ENCODE data around the gene GLIPR2.

Gene GLIPR2

GRCh38 chr9:36191290-36191645 is 54.7 kb downstream of the GLIPR2 start:
- FAIRE-seq, result no peak

GRCh38 chr9:36191686-36192085 is 55.2 kb downstream of the GLIPR2 start:
- no peak for FAIRE-seq

More at GRCh38 chr9:36191290-36191645, 54.7 kb downstream of the GLIPR2 start:
- DNase-seq (ENCODE audit: insufficient read length, low spot score), result peak; percentile 28

GRCh38 chr9:36192196-36192595 is 55.7 kb downstream of the GLIPR2 start:
- FAIRE-seq (no peak), DNase-seq (ENCODE audit: insufficient read length, low spot score) (no peak)

More at GRCh38 chr9:36191686-36192085, 55.2 kb downstream of the GLIPR2 start:
- DNase-seq (ENCODE audit: insufficient read length, low spot score), result no peak

GRCh38 chr9:36193023-36193422 is 56.5 kb downstream of the GLIPR2 start:
- no peak for FAIRE-seq
- no peak for DNase-seq (ENCODE audit: insufficient read length, low spot score)

- no peak for FAIRE-seq
- no peak for DNase-seq (ENCODE audit: insufficient read length, low spot score)
These were observed 57.9 kb downstream of the GLIPR2 start for GRCh38 chr9:36194326-36195000.

- no peak for FAIRE-seq
- DNase-seq (ENCODE audit: insufficient read length, low spot score), result no peak
These were observed 68.5 kb downstream of the GLIPR2 start for GRCh38 chr9:36204906-36205547.

- no peak for FAIRE-seq
- DNase-seq (ENCODE audit: insufficient read length, low spot score), result no peak
These were observed 70.5 kb downstream of the GLIPR2 start for GRCh38 chr9:36207016-36207415.

- FAIRE-seq, result no peak
- DNase-seq (ENCODE audit: insufficient read length, low spot score), result no peak
These were observed 71.0 kb downstream of the GLIPR2 start for GRCh38 chr9:36207546-36208012.

- DNase-seq (ENCODE audit: insufficient read length, low spot score) (no peak), FAIRE-seq (no peak)
These were observed 72.2 kb downstream of the GLIPR2 start for GRCh38 chr9:36208521-36209253.

- FAIRE-seq, result no peak
- DNase-seq (ENCODE audit: insufficient read length, low spot score), result no peak
These were observed 74.2 kb downstream of the GLIPR2 start for GRCh38 chr9:36210722-36211121.

GRCh38 chr9:36211510-36211909 is 75.0 kb downstream of the GLIPR2 start:
- FAIRE-seq, result no peak
- DNase-seq (ENCODE audit: insufficient read length, low spot score), result no peak

GRCh38 chr9:36213387-36213786 is 76.9 kb downstream of the GLIPR2 start:
- no peak for FAIRE-seq
- no peak for DNase-seq (ENCODE audit: insufficient read length, low spot score)
